ENCODE measurements around the gene RAB18.

DNA sequence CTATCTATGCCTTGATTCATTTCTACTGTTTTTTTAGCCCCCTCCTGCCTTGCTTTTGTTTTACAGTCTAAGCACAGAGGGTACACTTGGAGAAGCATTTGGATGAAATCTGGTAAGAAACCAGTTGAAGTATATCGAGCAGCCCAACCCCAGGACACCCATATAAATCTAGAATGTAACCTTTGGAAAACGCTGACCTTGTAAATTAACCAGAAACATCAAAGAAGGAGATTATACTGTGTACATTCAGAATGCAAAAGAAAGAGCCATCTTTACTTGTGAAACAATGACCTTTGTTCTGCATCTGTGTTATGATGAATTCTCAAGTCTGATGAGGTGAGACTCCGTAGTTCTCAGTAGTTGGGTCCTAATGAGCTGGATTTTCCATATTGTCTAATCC, 49.3 kb upstream of the RAB18 start:
- TF ChIP-seq POLR2AphosphoS5 (IDR thresholded peaks at IDR 0.05; ENCODE audit: low read depth, low read length): no peak
- no peak for TF ChIP-seq TAF1 (IDR thresholded peaks at IDR 0.05; ENCODE audit: low read depth, low read length)
- TF ChIP-seq POLR2A (IDR thresholded peaks at IDR 0.05; ENCODE audit: low read depth, low read length): no peak

Data from GM12891 (cell line).